GM23338 (cell line): ENCODE measurements around the gene DNAJC22.

ENCODE experiments used
- CREB1 ChIP-seq: fragments of 250-450 bp; sonication (Bioruptor Pico); IDR thresholded peaks from 2 replicates; pipeline ENCODE4 v1.5.0; 2020; ENCODE audit warnings: low read depth, mild to moderate bottlenecking, moderate library complexity
- EZH2 ChIP-seq: fragments of 200-600 bp; sonication (generic); IDR thresholded peaks from one replicate; pipeline ENCODE4 v1.8.0; 2017; ENCODE audit warnings: antibody characterized with exemption, mild to moderate bottlenecking, low read depth; ENCODE audit not compliant: unreplicated experiment
- ZNF114 ChIP-seq: fragments of 250-450 bp; sonication (Bioruptor Pico); IDR thresholded peaks from 2 replicates; pipeline ENCODE4 v1.5.0; 2020; ENCODE audit warnings: mild to moderate bottlenecking, moderate library complexity
- TF ChIP-seq, protein P1 (sequence below), 2 experiments: fragments of 200-600 bp in 1 of 2; sonication (generic) in 1 of 2; conservative IDR thresholded peaks; 2 replicates each; pipeline versions ENCODE4 v1.5.1 to v1.6.1; 2016 to 2017; ENCODE audit warnings: antibody characterized with exemption in 2 of 2, low read depth in 2 of 2, mild to moderate bottlenecking in 2 of 2, moderate library complexity in 1 of 2

DNA sequence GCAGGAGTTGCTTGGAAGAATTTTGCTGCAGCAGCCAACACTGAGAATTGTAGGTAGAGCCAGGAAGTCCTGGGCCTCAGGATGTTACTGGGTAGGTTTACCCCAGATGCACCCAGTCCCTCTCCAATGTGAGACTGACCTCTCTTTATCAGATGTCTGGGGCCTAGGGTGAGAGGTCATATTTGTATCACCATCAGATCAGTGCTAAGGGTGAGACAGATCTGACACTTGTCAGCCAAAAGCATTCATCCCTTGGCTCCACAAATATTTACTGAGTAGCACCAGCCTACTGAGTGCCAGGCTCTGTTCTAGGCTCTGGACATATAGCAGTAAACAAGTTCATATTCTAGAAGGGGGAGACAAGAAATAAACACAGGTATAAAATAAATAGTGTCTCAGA, 19.3 kb upstream of the DNAJC22 start:
- TF ChIP-seq, protein P1, sequence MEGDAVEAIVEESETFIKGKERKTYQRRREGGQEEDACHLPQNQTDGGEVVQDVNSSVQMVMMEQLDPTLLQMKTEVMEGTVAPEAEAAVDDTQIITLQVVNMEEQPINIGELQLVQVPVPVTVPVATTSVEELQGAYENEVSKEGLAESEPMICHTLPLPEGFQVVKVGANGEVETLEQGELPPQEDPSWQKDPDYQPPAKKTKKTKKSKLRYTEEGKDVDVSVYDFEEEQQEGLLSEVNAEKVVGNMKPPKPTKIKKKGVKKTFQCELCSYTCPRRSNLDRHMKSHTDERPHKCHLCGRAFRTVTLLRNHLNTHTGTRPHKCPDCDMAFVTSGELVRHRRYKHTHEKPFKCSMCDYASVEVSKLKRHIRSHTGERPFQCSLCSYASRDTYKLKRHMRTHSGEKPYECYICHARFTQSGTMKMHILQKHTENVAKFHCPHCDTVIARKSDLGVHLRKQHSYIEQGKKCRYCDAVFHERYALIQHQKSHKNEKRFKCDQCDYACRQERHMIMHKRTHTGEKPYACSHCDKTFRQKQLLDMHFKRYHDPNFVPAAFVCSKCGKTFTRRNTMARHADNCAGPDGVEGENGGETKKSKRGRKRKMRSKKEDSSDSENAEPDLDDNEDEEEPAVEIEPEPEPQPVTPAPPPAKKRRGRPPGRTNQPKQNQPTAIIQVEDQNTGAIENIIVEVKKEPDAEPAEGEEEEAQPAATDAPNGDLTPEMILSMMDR (conservative IDR thresholded peaks at IDR 0.05; ENCODE audit: low read depth in 2 of 2) = no peak
- TF ChIP-seq CREB1 (CRISPR knock-in tag) = no peak
- no peak for TF ChIP-seq EZH2
- TF ChIP-seq ZNF114 (CRISPR knock-in tag) = no peak
